Measurements from ENCODE around the gene BICD1.

- TF ChIP-seq POLR2A (IDR thresholded peaks at IDR 0.05), result no peak
- no peak for TF ChIP-seq EP300 (IDR thresholded peaks at IDR 0.05)
Observed at GRCh38 chr12:32418221-32418620, 311.6 kb downstream of the BICD1 start.
